ENCODE results near the gene NAA16.
A peak's percentile ranks its signal among the peaks of the same experiment; 100 is the strongest.
"Not testable (repeated sequence)": the region's sequence is repeated elsewhere in the genome, so short reads cannot be mapped to it uniquely, and the experiment has no call there.

NAA16 gene

GRCh38 chr13:41310963-41311405, at the start of gene NAA16:
Gene NAA16, plus strand, starts transcription at chr13:41311267. Its CDS starts 262 bp downstream, at chr13:41311529.
- DNase-seq, result peak; percentile 95

GRCh38 chr13:41263261-41263971, 47.7 kb upstream of the NAA16 start, which contains the start of gene MTRF1:
Gene MTRF1, minus strand, starts transcription at chr13:41263576. Its CDS starts 2,669 bp downstream, at chr13:41260907.
- peak; percentile 79 for DNase-seq

DNA sequence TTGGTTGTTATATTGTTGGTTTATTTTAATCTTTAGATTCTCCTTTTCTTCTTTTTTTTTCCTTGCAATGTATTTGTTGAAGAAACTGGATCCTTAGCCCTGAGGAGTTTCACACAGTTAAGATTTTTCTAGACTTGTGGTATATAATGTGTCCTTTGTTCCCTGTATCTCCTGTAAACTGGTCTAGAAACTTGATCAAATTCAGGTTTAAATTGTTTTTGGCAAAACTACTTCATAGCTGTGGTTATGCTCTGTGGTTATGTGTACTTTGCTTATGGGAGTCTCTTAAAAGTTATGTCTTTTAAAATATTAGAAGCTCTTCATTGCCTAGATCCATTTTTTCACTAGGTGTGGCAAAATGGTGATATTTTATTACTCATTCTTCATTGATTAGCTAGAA, 44.0 kb upstream of the NAA16 start:
- DNase-seq, result no peak

GRCh38 chr13:41268764-41269163, 42.3 kb upstream of the NAA16 start:
- peak; percentile 38 for DNase-seq

GRCh38 chr13:41271456-41272285, 39.4 kb upstream of the NAA16 start:
- DNase-seq, result no peak

GRCh38 chr13:41273831-41274441, 37.1 kb upstream of the NAA16 start:
- no peak for DNase-seq

DNA sequence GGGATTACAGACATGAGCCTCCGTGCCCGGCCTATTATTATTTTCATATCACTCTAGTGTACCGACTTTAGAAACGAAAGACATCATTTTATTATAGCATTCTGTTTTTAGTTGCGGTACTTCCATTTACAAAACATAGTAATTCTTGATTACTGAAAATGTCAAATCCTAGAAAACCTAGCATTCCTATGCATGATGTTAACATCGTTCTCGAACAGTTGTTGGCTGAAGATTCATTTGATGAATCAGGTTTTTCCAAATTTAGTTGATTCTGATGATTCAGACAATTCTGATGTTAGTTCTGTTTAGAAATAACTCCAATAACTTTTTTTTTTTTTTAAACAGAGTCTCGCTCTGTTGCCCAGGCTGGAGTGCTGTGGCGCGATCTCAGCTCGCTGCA, 36.2 kb upstream of the NAA16 start:
- DNase-seq, result no peak

DNA sequence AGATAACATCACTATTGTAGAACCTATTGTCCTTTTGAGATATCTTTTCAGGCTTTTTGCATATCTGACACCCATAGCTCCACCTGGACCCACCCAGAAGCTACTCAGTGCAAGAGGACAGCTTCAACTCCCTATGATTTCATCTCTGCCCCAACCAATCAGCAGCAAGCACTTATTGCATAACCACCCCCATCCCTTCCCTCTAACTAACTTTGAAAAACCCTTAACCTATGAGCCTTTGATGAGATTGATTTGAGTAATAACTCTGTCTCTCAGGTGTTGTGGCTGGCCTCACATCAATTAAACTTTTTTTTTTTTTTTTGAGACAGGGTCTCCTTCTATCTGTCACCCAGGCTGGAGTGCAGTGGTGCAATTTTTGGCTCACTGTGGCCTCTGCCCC, 34.2 kb upstream of the NAA16 start:
- DNase-seq, result no peak

- not testable (repeated sequence) for DNase-seq
These were observed 31.9 kb upstream of the NAA16 start for GRCh38 chr13:41279156-41279555.

DNA sequence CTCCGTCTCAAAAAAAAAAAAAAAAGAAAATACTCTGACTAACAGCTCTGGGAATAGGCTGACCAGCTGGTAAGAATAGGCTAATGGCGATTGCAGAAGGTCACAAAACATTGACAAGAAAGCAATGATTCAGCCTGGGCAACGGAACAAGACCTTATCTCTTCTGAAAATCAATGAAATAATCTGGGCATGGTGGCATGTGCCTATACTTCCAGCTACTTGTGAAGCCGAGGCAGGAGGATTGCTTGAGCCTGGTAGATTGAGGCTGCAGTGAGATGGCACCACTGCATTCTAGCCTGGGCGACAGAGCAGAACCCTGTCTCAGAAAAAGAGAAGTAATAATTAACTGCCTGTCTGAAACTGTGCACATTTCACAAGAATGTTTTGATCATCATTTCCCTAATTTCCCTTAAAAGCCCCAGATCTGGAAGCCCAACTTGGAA, 28.9 kb upstream of the NAA16 start:
- no peak for DNase-seq

- peak; percentile 92 for DNase-seq
These were observed 26.4 kb upstream of the NAA16 start for GRCh38 chr13:41284512-41285288.

DNA sequence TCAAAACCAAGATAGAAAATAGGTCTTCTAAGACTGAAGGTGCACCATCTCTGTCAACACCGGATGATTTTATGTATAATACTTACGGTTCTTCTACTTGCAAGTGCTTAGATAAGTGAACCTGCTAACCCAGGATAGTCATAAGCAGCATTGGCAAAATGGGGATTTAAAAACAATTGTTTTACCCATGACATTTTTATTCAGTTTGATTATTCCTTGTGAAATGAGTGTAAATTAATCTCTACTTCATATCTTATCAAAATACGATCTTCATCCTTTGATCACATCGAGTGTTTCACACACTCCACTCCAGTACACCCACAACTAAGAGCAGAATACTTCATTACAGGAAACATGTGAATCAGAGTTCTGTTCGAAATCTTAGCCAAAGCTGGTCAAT, 24.7 kb upstream of the NAA16 start:
- no peak for DNase-seq

DNA sequence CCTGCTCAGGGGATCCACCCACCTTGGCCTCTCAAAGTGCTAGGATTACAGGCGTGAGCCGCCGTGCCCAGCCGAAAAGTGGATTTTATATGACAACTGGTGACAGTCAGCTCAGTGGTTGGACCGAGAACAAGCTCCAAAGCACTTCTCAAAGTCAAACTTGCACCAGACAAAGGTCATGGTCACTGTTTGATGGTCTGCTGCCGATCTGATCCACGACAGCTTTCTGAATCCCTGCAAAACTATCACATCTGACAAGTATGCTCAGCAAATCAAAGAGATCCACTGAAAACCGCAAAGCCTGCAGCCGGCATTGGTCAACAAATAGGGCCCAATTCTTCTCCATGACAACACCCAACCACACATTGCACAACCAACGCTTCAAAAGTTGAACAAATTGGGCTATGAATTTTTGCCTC, 21.6 kb upstream of the NAA16 start:
- no peak for DNase-seq

DNA sequence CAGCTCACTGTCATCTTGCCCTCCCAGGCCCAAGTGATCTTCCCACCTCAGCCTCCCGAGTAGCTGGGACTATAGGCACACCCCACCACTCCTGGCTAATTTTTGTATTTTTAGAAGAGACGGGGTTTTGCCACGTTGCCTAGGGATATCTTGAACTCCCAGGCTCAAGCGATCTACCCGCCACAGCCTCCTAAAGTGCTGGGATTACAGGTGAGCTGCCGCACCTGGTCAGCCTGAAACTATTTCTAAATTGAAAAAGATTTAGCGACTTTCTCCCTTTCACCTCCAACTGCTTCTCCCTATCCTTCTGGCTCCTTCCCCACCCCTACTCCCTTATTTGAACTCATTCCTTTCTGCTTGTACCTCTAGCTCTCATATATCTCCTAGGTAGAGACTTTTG, 19.8 kb upstream of the NAA16 start:
- DNase-seq, result no peak

DNA sequence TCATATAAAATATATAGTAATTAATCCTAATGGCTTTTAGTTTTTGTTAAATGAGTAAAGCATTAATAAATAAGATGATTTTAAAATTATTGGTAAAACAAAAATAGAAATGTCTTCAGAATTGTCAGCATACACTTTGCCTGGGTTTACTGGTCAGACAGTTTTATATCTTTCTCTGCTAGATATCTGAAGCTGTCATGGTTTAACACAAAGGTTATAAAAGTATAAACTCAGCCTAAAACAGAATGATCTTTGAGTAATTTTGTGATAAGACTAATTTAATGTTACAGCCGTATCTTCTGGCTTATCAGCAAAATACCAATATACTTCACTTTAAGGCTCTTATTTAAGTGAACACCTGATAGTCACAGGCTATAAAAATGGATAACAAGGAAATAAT, 17.8 kb upstream of the NAA16 start:
- DNase-seq, result no peak

DNA sequence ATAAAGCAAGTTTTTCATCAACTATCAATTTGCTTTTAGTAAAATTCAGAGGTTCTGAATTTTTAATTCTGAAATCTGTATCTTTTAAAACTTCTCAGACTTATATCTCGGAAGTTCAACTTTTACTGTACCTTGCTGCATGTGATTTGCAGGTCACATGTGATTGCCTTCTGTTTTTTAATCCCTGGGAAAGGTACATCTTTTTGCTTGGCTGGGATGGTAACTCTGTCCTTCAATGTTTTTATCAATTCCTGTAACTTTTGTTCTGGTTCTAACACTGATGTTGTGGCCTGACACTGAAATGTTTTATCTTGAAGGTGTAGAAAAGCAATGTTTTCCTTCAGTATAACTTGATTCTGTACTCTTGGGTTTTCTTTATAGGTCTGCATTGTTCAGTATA, 16.2 kb upstream of the NAA16 start:
- no peak for DNase-seq

DNA sequence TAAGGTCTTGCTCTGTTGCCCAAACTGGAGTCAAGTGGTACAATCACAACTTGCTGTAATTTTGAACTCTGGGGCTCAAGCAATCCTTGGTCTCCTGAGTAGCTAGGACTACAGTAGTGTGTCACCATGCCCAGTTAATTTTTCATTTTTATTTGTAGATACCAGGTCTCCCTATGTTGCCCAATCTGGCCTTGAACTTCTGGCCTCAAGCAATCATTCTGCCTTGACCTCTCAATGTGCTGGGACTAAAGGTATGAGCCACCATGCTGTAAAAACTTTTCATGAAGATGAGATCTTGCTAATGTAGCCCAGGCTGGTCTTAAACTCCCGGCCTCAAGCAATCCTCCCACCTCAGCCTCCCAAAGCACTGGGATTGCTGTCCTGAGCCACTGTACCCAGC, 15.1 kb upstream of the NAA16 start:
- no peak for DNase-seq

GRCh38 chr13:41296879-41297646, 14.0 kb upstream of the NAA16 start:
- DNase-seq, result no peak

- no peak for DNase-seq
These were observed 11.6 kb upstream of the NAA16 start for GRCh38 chr13:41299316-41300094.

DNA sequence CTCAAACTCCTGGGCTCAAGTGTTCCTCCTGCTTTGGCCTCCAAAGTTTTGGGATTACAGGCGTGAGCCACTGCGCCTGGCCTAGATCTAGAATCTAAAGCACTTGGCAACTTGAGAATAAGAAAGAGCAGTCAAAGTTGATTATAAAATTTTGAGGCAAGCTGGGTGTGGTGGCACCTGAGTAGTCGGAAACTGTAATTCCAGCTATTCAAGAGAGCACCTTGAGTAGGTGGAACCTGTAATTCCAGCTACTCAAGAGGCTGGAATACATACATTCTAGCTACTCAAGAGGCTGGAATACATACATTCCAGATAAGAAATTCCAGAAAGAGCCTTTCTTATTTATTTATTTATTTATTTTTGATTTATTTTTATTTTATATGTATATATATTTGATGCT, 8.3 kb upstream of the NAA16 start:
- DNase-seq, result no peak

DNA sequence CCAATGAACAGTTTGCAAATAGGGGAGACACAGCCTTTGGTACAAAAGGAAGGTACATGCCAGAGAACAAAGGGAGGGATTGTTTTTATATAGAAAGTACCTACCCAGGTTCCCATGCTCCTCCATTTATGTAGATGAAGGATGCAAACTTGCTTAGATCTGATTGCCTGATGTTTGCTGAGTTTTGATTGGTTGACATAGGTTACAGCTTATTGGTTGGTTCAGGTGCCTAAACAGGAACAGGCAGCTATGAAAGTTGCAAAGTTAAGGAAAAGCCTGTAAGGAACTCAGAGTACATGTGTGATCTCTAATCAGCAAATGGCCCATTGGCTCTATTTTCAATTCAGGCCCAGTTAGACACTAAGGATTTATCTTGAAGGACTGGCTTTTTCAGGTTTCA, 6.5 kb upstream of the NAA16 start:
- no peak for DNase-seq
